Lung (tissue), 16 donors: ENCODE data around the gene PDCD7. TPM values are rescaled to one million over a fixed set of nuclear protein-coding genes. Genes with fewer than 3 reads are reported as not detected.
"Not testable (repeated sequence)": the region's sequence is repeated elsewhere in the genome, so short reads cannot be mapped to it uniquely, and the experiment has no call there.

Experiments used
- ATAC-seq: fragments of 200-7000 bp; cut with Tn5 transposase; one replicate; pipeline ENCODE4 v1.9.1; 2020; ENCODE audit warnings: moderate number of reproducible peaks; ENCODE audit not compliant: insufficient read depth, low FRiP score
- DNase-seq, 3 donors: peaks; one replicate each; pipeline ENCODE4 v3.0.0-alpha.2; 2013 to 2017
- H3K27ac ChIP-seq, 2 donors: one replicate each; pipeline ENCODE4 v1.5.1; 2013; ENCODE audit warnings: mild to moderate bottlenecking in 2 of 2, moderate library complexity in 2 of 2, control low read depth in 1 of 2, inconsistent platforms in 1 of 2, low read depth in 1 of 2, low read length in 1 of 2
- H3K27me3 ChIP-seq, 3 donors: one replicate each; pipeline ENCODE4 v1.5.1; 2013; ENCODE audit warnings: low read length in 2 of 3; ENCODE audit not compliant: control insufficient read depth in 3 of 3, insufficient read depth in 3 of 3
- H3K36me3 ChIP-seq, 4 donors: one replicate each; pipeline ENCODE4 v1.5.1; 2013; ENCODE audit warnings: low read length in 4 of 4, mild to moderate bottlenecking in 1 of 4, moderate library complexity in 1 of 4; ENCODE audit not compliant: control insufficient read depth in 4 of 4, insufficient read depth in 4 of 4
- H3K4me1 ChIP-seq, 5 donors: one replicate each; pipeline ENCODE4 v1.5.1; 2013; ENCODE audit warnings: low read length in 5 of 5, mild to moderate bottlenecking in 2 of 5, moderate library complexity in 1 of 5; ENCODE audit not compliant: control insufficient read depth in 5 of 5, insufficient read depth in 5 of 5
- H3K4me3 ChIP-seq: one replicate; pipeline ENCODE4 v1.5.1; 2013; ENCODE audit warnings: mild to moderate bottlenecking, control low read depth, moderate library complexity
- H3K9ac ChIP-seq, 2 donors: one replicate each; pipeline ENCODE4 v1.5.1; 2013; ENCODE audit warnings: low read length in 2 of 2, control low read depth in 1 of 2; ENCODE audit not compliant: insufficient read depth in 1 of 2
- H3K9me3 ChIP-seq, 4 donors: one replicate each; pipeline ENCODE4 v1.5.1; 2013; ENCODE audit warnings: low read length in 3 of 4, mild to moderate bottlenecking in 1 of 4, moderate library complexity in 1 of 4; ENCODE audit not compliant: control insufficient read depth in 4 of 4, insufficient read depth in 3 of 4
- CTCF ChIP-seq: IDR thresholded peaks from 2 replicates; pipeline ENCODE4 v1.5.1; 2012; ENCODE audit warnings: mild to moderate bottlenecking; ENCODE audit errors: control extremely low read depth, extremely low read depth
- WGBS, 2 donors: extraction: QIAGEN DNeasy Blood & Tissue Kit; methylation state at CpG; one replicate each; pipeline ENCODE4 v1.1.7; 2013; 5-methylcytosine and 5-hydroxymethylcytosine counted together
- long read RNA-seq, 5 donors: transcript quantifications; one replicate each; lab custom pipeline, GENCODE V29; 2026
- polyA plus RNA-seq, 2 donors: library from polyadenylated mRNA; stranded (reverse); fragments of 200-250 nt; gene quantifications; one replicate each; pipeline ENCODE4 v1.2.1, GENCODE V29; 2013
- total RNA-seq, 2 donors: library from RNA; depleted of rRNA in 1 of 2; stranded (reverse); fragments of >200 nt in 1 of 2; gene quantifications; one replicate each; pipeline ENCODE4 v1.2.1, GENCODE V29; 2014 to 2021
- donor health status: control.
- donor health status: control.
- donor health status: Bipolar disorder and iron deficiency.
- donor health status: healthy.
- donor health status: DM: yes; HTN: yes; CAD: no.

PDCD7 gene
- total RNA-seq (10 to 100 TPM; 17.0 to 21.7 TPM), polyA plus RNA-seq (10 to 100 TPM in 1 of 2 donors, 1 to 10 TPM in 1; 8.8 to 11.2 TPM)
- long read RNA-seq, donor 1, transcript PDCD7-201 (5 exons, 2,851 nt): major isoform, 14 of 33 reads
- long read RNA-seq, donor 1, partial matches to known transcripts: 19 of 33 reads
- long read RNA-seq, donor 1, other reads (novel, unspliced or antisense): 0 of 33 reads
- long read RNA-seq, donor 2, partial matches to known transcripts: 0 of 4 reads
- long read RNA-seq, donor 2, other reads (novel, unspliced or antisense): 0 of 4 reads
- long read RNA-seq, donor 3, partial matches to known transcripts: 10 of 10 reads
- long read RNA-seq, donor 3, other reads (novel, unspliced or antisense): 0 of 10 reads
- long read RNA-seq, donor 4, transcript PDCD7-201 (5 exons, 2,851 nt): major isoform, 9 of 30 reads
- long read RNA-seq, donor 4, partial matches to known transcripts: 20 of 30 reads
- long read RNA-seq, donor 4, other reads (novel, unspliced or antisense): 0 of 30 reads
- long read RNA-seq, donor 5, partial matches to known transcripts: 25 of 29 reads
- long read RNA-seq, donor 5, other reads (novel, unspliced or antisense): 0 of 29 reads

- Histone ChIP-seq H3K9me3 (peaks cover 0 to 2% (median 0%) of the 10 kb centered on the region in 4 donors), H3K4me3 (peak within 1 kb of the TSS; percentile 73), H3K9ac (peak within 1 kb of the TSS; percentile 61 to 99), H3K4me1 (peaks cover 0 to 15% (median 7%) of the 10 kb centered on the region in 5 donors), H3K27me3 (no peaks in the 10 kb centered on the region), H3K27ac (peak within 1 kb of the TSS; percentile 93 to 96), H3K36me3 (peaks cover 4 to 18% (median 8%) of the 10 kb centered on the region in 4 donors)
- TF ChIP-seq CTCF: no peak
- WGBS, 2 donors: 1% methylated on average over 43 to 45 of the region's 45 CpGs
- ATAC-seq (peak; percentile 90), DNase-seq (peak; percentile 94 to 99 (median 97))
Measured at GRCh38 chr15:65133548-65134200, at the start of gene PDCD7. PDCD7 (minus strand) TSS chr15:65133808; CDS start chr15:65133781, 27 bp downstream.

GRCh38 chr15:65182538-65182937, 48.9 kb upstream of the PDCD7 start:
- H3K9ac ChIP-seq: no peak overlapping the region
- H3K36me3 ChIP-seq: peaks cover 4 to 24% (median 15%) of the 10 kb centered on the region in 4 donors
- DNase-seq: no peak
- 80 to 82% methylated on average over 4 of the region's 4 CpGs for WGBS, 2 donors
- H3K27ac ChIP-seq: no peak overlapping the region
- peaks cover 0 to 14% (median 3%) of the 10 kb centered on the region in 5 donors for H3K4me1 ChIP-seq
- ATAC-seq: no peak
- no peaks in the 10 kb centered on the region for H3K27me3 ChIP-seq
- TF ChIP-seq CTCF: no peak
- H3K9me3 ChIP-seq: no peaks in the 10 kb centered on the region
- H3K4me3 ChIP-seq: no peak overlapping the region

DNA sequence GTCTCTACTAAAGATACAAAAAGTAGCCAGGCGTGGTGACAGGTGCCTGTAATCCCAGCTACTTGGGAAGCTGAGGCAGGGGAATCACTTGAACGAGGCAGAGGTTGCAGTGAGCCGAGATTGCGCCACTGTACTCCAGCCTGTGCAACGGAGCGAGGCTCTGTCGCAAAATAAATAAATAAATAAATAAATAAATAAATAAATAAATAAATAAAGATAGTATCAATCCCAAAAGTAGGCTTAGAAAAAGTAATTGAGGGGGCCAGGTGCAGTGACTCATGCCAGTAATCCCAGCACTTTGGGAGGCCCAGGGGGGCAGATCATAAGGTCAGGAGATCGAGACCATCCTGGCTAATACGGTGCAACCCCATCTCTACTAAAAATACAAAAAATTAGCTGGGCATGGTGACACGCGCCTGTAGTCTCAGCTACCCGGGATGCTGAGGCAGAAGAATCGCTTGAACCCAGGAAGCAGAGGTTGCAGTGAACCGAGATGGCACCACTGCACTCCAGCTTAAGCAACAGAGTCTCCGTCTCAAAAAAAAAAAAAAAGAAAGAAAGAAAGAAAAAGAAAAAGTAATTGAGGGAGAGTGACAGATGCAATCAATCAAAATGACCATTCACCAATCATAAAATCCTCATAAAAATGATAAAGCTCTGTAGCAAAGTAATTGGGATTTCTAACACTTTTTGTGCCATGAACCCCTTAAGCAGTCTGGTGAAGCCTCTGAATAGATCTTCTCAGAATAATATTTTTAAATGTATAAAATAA, 48.2 kb upstream of the PDCD7 start:
- not testable (repeated sequence) for H3K27me3 ChIP-seq, H3K9me3 ChIP-seq, DNase-seq, ATAC-seq, H3K4me3 ChIP-seq, H3K9ac ChIP-seq, H3K27ac ChIP-seq
- Histone ChIP-seq H3K4me1 (peaks cover 0 to 14% (median 3%) of the 10 kb centered on the region in 5 donors), H3K36me3 (peaks cover 7 to 32% (median 21%) of the 10 kb centered on the region in 4 donors)
- WGBS, 2 donors: 78 to 87% methylated on average over 15 of the region's 15 CpGs
